HG02840 (cell line): ENCODE results near the gene AURKAIP1.
"Not testable (repeated sequence)": the region's sequence is repeated elsewhere in the genome, so short reads cannot be mapped to it uniquely, and the experiment has no call there.

Source experiments
- ATAC-seq: cut with Tn5 transposase; IDR thresholded peaks from one replicate; pipeline ENCODE4 v1.9.1; 2021; ENCODE audit warnings: mild to moderate bottlenecking, moderate library complexity, moderate number of reproducible peaks; ENCODE audit not compliant: unreplicated experiment, low FRiP score

Gene AURKAIP1

DNA sequence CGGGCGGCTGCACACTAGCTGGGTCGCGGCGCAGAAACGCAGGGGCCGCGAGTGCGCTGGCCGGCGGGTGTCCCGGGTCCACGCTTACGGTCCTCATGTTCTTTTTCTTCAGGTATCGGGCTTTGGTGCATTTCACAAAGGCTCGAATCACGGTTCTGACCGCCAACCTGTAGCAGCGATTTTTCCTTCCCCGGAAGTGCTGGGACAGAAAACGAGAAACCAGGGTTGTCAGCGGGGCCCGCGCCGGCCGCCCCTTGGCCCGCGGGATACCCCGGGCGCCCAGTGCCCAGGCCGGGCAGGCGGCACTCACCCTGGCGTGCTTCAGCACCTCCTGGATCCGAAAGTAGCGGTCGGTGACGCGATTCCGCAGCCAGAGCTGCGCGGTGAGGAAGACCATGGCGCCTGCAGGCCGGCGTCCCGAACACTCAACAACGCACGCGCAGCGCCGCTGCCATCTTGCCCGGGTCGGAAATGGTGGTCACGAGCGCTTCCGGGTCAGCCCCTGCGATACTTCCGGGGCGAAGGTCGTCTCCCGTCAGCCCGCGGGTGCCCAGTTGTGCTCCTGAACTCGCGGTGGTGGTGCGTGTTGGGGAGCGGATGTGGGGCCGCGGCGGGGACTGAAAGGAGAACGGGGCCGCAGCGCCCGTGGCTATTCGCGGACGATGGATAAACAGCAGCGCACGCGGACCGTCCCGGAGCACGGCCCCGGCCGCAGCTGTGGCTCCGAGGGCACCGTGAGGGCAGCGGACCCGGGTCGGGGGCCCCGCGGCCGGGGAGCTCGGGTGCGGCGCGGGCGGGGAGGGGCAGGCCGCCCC lies 32.0 kb upstream of the AURKAIP1 start, which contains the start of gene MRPL20:
Gene MRPL20, minus strand, starts transcription at position 473 of the 815 bp plus-strand sequence. Its CDS starts 76 bp downstream, at position 397.
- ATAC-seq: peak; percentile 93

DNA sequence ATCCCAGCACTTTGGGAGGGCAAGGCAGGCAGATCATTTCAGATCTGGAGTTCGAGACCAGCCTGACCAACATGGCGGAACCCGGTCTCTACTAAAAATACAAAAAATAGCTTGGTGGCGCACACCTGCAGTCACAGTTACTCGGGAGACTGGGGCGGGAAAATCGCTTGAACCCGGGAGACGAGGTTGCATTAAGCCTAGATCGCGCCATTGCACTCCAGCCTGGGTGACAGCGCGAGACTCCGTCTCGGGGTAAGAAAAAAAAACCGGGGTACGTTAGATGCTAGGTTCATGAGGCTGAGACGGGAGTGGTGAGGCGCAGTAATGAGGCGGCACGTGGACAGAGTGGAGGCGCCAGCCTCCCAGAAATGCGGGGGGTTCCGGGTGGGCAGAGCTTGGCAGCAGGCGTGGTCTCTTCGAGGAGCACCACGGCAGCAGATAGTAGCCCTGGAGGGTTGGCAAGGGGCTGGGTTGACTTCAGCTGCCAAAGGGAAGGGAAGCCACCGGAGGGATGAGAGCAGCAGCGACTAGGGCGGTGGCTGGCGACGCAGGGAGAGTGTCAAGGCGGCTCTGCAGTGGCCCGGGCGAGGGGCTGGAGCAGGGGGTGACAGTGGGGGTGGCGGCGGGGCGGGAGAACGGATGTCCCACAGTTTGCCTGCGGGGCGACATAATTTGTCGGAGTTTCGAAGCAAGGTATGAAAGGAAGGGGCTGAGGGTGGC lies 31.3 kb upstream of the AURKAIP1 start:
- no peak for ATAC-seq

GRCh38 chr1:1403653-1404052 lies 28.6 kb upstream of the AURKAIP1 start:
- no peak for ATAC-seq

- not testable (repeated sequence) for ATAC-seq
Measured at GRCh38 chr1:1402901-1403392, 27.9 kb upstream of the AURKAIP1 start.

DNA sequence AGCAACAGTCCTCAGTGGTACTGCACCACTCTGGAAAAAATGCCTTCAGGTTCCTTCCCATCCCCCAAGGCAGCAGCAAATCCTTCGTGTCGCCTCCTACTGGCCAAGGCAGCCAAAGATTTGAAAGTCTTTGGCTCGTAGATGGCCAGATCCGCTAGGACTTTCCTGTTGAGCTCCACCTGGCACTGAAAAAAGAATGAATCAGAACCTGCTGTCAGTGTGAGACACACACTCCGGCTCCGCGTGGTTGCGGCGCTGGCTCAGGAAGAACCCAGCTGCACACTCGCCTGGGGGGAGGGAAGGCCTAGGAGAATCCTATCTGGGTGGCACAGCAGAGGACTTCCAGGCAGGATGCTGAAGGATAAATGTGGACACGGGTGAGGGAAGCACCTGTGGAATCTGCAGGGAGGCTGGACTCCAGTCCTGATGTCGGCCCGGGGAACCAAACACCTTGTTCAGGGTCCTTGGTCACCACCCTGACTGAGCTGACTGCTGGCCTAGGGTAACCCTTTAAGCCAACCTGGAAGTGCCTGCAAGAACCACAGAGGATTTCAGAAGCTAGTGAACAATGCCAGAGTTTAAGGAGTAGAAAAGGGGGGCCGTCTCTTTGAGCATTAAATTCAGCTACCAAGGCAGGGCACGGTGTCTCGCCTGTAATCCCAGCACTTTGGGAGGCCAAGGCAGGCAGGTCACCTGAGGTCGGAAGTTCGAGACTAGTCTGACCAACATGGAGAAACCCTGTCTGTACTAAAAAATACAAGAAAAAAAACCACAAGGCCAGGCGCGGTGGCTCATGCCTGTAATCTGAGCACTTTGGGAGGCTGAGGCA lies 27.3 kb upstream of the AURKAIP1 start:
- no peak for ATAC-seq

DNA sequence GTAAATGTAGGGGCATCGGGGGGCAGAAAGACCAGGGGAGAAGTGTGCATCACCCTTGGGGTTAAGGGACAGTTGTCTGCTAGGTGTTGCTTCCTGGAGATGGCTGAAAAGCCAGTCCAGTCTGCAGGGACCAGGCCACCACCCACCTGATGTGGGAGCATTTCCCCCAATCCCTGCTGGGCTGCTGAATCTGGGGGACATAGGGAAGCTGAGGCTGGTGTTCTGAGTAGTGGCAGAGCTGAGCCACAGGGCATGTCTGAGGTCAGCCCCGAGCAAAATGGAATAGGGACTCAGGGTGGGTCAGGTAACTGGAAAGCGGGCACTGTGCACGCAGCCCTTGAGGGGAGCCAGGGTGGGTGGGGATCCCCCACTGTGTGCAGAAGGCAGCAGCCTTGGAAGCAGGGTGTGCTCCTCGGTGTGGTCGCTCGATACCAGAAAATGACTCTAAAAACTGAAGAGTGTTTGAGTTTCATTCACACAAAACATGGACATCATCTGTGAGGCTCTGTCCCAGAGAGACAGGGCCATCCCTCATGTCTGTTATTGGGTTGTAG lies 26.5 kb upstream of the AURKAIP1 start:
- ATAC-seq: no peak

DNA sequence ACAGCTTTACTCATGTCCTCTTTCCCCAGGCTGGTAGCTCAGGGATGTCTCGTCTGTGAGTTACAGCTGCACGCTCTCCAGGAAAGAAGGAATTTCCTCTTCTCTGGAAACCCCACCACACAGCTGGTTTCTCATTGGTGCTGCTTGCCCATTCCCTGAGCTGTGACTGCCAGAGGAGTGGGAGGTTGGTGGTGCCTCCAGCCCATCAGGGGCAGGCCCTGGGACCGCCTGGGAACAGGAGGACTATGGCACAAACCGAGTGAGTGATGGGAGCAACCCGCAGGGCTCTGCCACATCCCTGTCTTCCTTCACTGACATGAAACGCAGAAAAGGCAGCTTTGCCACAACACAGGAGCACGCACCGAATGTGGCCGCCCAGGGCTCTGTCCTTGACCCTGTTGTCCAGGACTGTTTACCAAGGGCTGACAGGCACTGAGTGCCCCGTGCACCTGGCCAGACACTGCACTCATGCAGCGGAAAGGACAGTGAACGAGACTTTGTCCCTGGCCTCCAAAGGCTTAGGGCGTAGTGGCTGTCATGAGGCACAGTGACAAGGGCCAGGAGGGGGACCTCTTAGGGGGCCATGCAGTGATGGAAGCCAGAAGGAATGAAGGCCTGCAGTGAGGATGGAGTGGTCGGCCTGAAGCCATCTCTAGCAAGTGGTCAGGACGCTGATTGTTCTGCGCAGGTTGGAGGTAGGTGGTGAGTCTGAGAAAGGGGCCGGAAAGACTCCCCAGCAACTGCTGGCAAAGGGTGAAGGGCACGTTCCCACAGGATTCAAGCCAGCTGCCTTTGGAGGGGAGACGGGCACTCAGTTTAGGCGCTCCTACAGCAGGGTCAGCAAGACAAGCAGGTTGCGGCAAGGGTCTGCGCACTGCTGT lies 25.8 kb upstream of the AURKAIP1 start:
- no peak for ATAC-seq

DNA sequence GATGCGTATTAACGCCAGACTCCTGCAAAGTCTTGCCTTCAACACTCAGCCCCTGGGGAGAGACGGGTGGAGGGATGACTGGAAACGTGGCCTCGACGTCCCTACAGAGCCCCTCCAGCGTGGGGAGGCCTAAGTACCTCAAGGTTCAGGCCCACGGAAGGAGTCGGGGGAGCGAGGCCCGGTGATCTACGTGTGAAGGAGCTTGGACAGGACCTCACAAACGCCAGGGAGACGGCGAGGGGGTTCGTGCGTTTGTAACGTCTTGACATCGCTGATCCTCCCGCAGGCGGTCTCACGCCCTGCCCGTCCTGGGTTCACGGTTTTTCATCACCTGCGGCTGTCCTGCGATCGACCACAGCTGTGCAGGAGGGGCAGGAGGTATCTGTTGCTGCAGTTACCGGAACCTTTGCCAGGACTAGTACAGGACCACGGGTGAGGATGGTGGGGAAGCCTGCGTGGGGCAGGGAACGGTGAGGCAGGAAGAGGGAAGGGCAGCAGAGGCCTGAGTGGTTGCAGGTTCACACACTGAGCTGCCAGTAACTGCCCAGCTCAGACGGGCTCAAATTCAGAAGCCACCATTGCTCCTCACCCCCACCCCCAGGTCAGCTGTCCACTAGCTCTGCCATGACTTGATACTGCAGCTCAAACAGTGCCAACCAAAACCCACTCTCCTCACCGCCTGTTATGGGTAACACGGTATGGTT lies 25.0 kb upstream of the AURKAIP1 start:
- no peak for ATAC-seq

DNA sequence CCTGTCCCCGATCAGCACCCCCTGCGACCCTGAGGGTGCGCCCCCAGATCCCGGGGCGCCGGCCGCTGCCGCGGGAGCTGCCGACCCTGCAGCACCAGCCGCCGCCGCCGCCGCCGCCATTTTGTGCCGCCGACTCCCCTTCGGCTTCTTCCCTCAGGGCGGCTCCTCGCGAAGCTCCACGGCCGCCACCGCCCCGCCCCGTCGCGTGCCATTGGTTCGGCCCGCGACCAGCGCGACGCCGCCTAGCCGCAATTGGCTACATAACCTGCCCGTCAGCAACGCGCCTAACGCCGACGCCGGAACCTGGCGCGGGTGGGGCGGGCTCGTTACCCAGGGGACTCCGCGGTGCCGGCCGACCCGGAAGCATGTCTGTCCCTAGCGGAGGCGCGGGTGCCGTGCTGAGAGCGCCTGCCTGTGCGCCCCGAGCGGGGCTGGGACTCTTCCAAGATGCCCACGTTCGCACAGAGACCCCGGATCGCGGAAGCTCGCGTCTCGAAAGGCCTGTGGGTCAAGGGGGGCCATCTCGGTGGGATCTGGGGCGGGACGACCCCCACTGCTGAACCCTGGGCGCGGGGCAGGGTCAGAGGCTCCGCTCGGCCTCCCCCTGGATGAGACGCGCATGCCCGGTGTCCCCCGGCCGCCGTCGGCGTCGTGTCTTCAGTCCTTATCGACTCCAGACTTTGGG lies 24.3 kb upstream of the AURKAIP1 start, which contains the start of gene CCNL2:
Gene CCNL2, minus strand, starts transcription at position 149 of the 685 bp plus-strand sequence. Its CDS starts 29 bp downstream, at position 120.
- ATAC-seq: peak; percentile 86

- ATAC-seq: peak; percentile 21
Measured at GRCh38 chr1:1398677-1399186, 23.7 kb upstream of the AURKAIP1 start.

- no peak for ATAC-seq
Measured at GRCh38 chr1:1397839-1398523, 23.0 kb upstream of the AURKAIP1 start.

- ATAC-seq: no peak
Measured at GRCh38 chr1:1395166-1395565, 20.2 kb upstream of the AURKAIP1 start.

GRCh38 chr1:1394116-1394515 lies 19.1 kb upstream of the AURKAIP1 start:
- ATAC-seq: no peak

GRCh38 chr1:1393428-1393827 lies 18.4 kb upstream of the AURKAIP1 start:
- ATAC-seq: no peak

DNA sequence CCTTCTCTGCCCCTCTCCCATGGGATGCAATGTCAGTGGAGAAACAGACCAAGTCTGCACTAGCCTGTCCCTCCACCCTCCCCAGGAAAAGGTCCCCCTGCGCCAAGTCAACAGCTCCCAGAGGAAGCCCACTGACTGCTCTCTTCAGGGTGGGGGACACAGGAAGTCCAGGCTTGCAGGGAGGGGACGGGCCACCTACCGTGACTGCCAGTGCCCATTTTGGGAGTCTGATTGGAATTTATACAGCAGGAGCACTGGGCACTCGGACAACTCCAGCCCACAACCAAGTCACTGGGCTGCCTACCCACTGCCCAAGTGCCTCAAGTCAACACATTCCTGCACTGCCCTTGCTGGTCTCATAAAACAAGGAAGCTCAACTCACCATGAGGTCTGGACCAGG lies 18.0 kb upstream of the AURKAIP1 start:
- no peak for ATAC-seq

DNA sequence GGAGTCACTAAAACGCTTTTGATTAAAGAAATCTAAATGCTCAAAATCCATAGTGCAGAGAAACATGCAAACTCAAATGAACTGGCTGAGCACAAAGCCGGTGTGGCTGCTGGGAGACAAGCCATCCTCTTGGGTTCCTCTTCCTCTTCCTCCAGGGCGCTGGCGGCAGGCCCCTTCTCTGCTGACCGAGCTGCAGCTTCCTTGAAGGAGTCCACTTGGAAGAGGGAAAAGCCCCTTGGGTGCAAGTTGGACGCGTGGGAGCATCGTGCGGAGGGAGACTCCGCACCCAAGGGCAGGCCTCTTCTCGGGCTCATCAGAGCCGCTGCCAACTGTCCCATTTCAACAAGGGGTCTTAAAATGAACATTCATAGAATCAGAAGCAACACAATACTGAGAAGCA lies 16.2 kb upstream of the AURKAIP1 start:
- no peak for ATAC-seq

- ATAC-seq: no peak
Measured at GRCh38 chr1:1390675-1391074, 15.7 kb upstream of the AURKAIP1 start.
